ENCODE data around the gene FAAP20.
A peak's percentile ranks its signal among the peaks of the same experiment; 100 is the strongest.

FAAP20 gene

DNA sequence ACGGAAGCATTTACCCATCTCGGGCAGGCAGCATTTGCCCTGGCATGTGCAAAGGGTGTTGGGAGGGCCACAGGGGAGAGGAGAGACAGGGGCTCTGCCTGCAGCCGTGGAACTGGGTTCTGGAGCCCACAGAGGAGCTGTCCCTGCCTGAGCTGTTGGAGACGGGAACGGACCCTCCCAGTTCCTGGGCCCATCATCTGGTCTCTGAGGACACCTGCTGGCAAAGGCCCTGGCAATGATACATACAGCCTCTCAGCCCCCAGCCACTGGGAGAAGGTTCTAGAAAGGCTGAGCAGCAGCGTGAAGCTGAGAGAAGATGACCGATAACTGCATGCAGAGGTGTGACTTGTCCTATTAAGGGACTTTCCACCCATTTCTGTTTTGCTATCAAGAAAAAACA lies 31.4 kb downstream of the FAAP20 start:
- H3K9me3 ChIP-seq (ENCODE audit: insufficient read depth, low read depth, low read length): no peaks in the 10 kb centered on the region
- H3K27me3 ChIP-seq (ENCODE audit: insufficient read depth, low read length, poor library complexity, severe bottlenecking): no peaks in the 10 kb centered on the region
- H4K20me1 ChIP-seq (ENCODE audit: insufficient read depth, low read length, poor library complexity, severe bottlenecking): no peaks in the 10 kb centered on the region
- no peaks in the 10 kb centered on the region for H3K79me2 ChIP-seq (ENCODE audit: insufficient read depth, low read length)
- no peaks in the 10 kb centered on the region for H3K4me1 ChIP-seq (ENCODE audit: insufficient read depth, low read length, poor library complexity, severe bottlenecking)
- H3K4me2 ChIP-seq (ENCODE audit: low read depth, low read length, poor library complexity, severe bottlenecking): no peak overlapping the region
- no peak overlapping the region for H3K9ac ChIP-seq (ENCODE audit: low read depth, low read length, poor library complexity, severe bottlenecking)
- TF ChIP-seq, protein P1, sequence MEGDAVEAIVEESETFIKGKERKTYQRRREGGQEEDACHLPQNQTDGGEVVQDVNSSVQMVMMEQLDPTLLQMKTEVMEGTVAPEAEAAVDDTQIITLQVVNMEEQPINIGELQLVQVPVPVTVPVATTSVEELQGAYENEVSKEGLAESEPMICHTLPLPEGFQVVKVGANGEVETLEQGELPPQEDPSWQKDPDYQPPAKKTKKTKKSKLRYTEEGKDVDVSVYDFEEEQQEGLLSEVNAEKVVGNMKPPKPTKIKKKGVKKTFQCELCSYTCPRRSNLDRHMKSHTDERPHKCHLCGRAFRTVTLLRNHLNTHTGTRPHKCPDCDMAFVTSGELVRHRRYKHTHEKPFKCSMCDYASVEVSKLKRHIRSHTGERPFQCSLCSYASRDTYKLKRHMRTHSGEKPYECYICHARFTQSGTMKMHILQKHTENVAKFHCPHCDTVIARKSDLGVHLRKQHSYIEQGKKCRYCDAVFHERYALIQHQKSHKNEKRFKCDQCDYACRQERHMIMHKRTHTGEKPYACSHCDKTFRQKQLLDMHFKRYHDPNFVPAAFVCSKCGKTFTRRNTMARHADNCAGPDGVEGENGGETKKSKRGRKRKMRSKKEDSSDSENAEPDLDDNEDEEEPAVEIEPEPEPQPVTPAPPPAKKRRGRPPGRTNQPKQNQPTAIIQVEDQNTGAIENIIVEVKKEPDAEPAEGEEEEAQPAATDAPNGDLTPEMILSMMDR (conservative IDR thresholded peaks at IDR 0.05; ENCODE audit: low read length): peak; percentile 57
- TF ChIP-seq EZH2phosphoT487 (IDR thresholded peaks at IDR 0.05; ENCODE audit: borderline replicate concordance): no peak
- H2AFZ ChIP-seq (ENCODE audit: low read length): no peak overlapping the region
- H3F3A ChIP-seq (ENCODE audit: low read depth): no peaks in the 10 kb centered on the region
- H3K36me3 ChIP-seq (ENCODE audit: insufficient read depth, low read length): no peaks in the 10 kb centered on the region
- no peaks in the 10 kb centered on the region for H3K9me2 ChIP-seq (replicated peaks; ENCODE audit: low read depth, low read length)
- no peak overlapping the region for H3K4me3 ChIP-seq (ENCODE audit: low read length, poor library complexity, severe bottlenecking)

DNA sequence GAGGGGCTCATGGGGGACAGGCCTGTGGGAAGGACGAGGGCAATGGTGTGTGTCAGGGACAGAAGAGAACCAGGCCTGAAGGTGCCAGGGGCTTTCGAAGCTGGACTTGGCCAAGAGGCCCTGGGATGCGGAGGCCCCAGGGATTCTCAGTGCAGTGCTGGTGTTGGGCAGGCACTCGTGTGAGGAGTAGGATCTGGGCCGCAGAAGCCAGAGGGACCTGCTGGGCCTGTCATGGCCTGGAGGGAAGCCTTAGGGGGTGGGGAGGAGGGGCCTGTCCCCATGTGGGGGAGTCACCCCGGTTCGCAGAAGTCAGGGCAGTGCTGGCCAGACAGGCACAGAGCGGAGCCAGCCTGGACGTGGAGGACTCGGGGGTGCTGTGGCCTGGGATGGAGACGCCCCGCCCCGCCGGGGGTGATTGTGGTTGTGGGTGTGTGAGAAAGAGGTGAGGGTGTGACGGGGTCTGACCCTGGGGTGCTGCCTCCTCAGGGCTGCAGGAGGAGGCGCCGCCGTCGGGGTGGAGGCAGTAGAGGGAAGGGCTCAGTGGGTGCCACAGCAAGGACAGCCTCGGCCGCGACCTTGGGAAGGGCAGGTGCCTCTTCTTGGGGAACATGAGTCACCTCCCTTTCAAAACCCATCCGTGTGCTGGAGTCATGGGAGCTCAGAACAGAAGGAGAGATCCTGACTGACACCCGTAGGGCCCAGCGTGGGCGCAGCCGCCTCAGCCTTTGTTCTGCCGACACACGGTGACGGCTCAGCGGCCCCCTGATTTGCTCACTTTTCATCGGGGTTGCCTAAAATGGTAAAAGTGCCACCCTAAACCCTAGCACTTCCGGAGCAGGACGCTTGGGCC lies 33.9 kb downstream of the FAAP20 start:
- H3K9me3 ChIP-seq (ENCODE audit: insufficient read depth, low read depth, low read length): no peaks in the 10 kb centered on the region
- H3K27me3 ChIP-seq (ENCODE audit: insufficient read depth, low read length, poor library complexity, severe bottlenecking): no peaks in the 10 kb centered on the region

DNA sequence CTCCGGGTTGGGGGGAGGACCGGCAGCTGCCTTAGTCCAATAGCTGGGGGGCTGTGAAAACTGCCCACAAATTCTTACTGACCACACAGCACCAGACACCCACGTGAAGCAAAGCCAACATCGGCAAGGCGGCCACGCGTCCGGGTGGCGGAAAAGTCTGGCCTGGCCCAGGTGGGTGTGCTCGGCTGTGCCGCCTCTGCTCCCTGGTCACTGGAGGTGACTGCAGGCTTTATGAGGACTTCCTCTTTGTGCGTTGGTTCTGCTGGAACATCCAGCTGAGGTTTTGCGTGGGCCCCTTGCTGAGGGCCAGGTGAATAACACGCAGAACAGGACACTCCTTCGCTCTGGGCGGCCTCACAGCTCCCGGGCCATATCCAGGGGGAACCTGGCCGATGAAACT lies 35.4 kb downstream of the FAAP20 start:
- Histone ChIP-seq H3K4me2 (ENCODE audit: low read depth, low read length, poor library complexity, severe bottlenecking) (no peak overlapping the region), H3K36me3 (ENCODE audit: insufficient read depth, low read length) (no peaks in the 10 kb centered on the region), H3F3A (ENCODE audit: low read depth) (no peaks in the 10 kb centered on the region), H3K79me2 (ENCODE audit: insufficient read depth, low read length) (no peaks in the 10 kb centered on the region), H3K9ac (ENCODE audit: low read depth, low read length, poor library complexity, severe bottlenecking) (no peak overlapping the region), H3K9me3 (ENCODE audit: insufficient read depth, low read depth, low read length) (no peaks in the 10 kb centered on the region), H3K4me3 (ENCODE audit: low read length, poor library complexity, severe bottlenecking) (no peak overlapping the region), H3K27me3 (ENCODE audit: insufficient read depth, low read length, poor library complexity, severe bottlenecking) (no peaks in the 10 kb centered on the region), H4K20me1 (ENCODE audit: insufficient read depth, low read length, poor library complexity, severe bottlenecking) (no peaks in the 10 kb centered on the region), H3K4me1 (ENCODE audit: insufficient read depth, low read length, poor library complexity, severe bottlenecking) (no peaks in the 10 kb centered on the region), H2AFZ (ENCODE audit: low read length) (no peak overlapping the region), H3K9me2 (replicated peaks; ENCODE audit: low read depth, low read length) (no peaks in the 10 kb centered on the region)
- TF ChIP-seq, protein P1 (conservative IDR thresholded peaks at IDR 0.05; ENCODE audit: low read length): no peak
- TF ChIP-seq EZH2phosphoT487 (IDR thresholded peaks at IDR 0.05; ENCODE audit: borderline replicate concordance): no peak

More for the DNA sequence above, 33.9 kb downstream of the FAAP20 start:
- no peak overlapping the region for H3K4me3 ChIP-seq (ENCODE audit: low read length, poor library complexity, severe bottlenecking)
- H3K36me3 ChIP-seq (ENCODE audit: insufficient read depth, low read length): no peaks in the 10 kb centered on the region
- no peak overlapping the region for H3K4me2 ChIP-seq (ENCODE audit: low read depth, low read length, poor library complexity, severe bottlenecking)
- no peaks in the 10 kb centered on the region for H3K79me2 ChIP-seq (ENCODE audit: insufficient read depth, low read length)
- H3K9ac ChIP-seq (ENCODE audit: low read depth, low read length, poor library complexity, severe bottlenecking): no peak overlapping the region
- H3K9me2 ChIP-seq (replicated peaks; ENCODE audit: low read depth, low read length): no peaks in the 10 kb centered on the region
- H4K20me1 ChIP-seq (ENCODE audit: insufficient read depth, low read length, poor library complexity, severe bottlenecking): no peaks in the 10 kb centered on the region
- no peaks in the 10 kb centered on the region for H3K4me1 ChIP-seq (ENCODE audit: insufficient read depth, low read length, poor library complexity, severe bottlenecking)
- H3F3A ChIP-seq (ENCODE audit: low read depth): no peaks in the 10 kb centered on the region
- no peak for TF ChIP-seq EZH2phosphoT487 (IDR thresholded peaks at IDR 0.05; ENCODE audit: borderline replicate concordance)
- TF ChIP-seq, protein P1 (conservative IDR thresholded peaks at IDR 0.05; ENCODE audit: low read length): no peak
- H2AFZ ChIP-seq (ENCODE audit: low read length): no peak overlapping the region

Measured in Loucy (cell line).